ENCODE data around the gene SARNP. TPM values are rescaled to one million over a fixed set of nuclear protein-coding genes. Genes with fewer than 3 reads are reported as not detected.
A peak's percentile ranks its signal among the peaks of the same experiment; 100 is the strongest.

Gene SARNP
- total RNA-seq, 4 donors from 2014 or later: 45.9 to 106 (median 66.6) TPM

DNA sequence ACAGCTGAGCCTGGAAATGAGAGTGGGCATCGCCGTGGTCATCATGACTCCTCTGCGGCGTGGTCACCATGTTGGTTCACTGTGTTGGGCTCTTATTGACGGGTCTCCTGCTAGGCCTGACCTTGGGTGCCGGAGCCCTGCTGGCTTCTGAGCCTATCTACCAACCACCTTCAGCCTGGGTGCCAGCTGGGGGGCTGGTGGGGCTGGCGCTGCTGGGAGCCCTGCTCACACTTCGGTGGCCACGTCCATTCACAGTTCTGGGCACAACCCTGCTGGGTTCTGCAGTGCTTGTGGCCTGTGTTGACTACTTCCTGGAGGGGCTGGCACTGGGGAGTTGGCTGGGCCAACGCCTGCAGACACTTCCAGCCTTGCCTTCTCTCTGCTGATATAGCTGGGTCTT is 15.5 kb upstream of the SARNP start:
- Histone ChIP-seq H3K9me3 (no peaks in the 10 kb centered on the region), H3K27ac (no peak overlapping the region), H3K4me1 (peaks cover 0 to 10% of the 10 kb centered on the region in 2 donors), H3K27me3 (no peaks in the 10 kb centered on the region), H3K36me3 (no peaks in the 10 kb centered on the region), H3K4me3 (no peak overlapping the region)
- no peak for TF ChIP-seq POLR2A (IDR thresholded peaks at IDR 0.05)
- TF ChIP-seq, protein P1, sequence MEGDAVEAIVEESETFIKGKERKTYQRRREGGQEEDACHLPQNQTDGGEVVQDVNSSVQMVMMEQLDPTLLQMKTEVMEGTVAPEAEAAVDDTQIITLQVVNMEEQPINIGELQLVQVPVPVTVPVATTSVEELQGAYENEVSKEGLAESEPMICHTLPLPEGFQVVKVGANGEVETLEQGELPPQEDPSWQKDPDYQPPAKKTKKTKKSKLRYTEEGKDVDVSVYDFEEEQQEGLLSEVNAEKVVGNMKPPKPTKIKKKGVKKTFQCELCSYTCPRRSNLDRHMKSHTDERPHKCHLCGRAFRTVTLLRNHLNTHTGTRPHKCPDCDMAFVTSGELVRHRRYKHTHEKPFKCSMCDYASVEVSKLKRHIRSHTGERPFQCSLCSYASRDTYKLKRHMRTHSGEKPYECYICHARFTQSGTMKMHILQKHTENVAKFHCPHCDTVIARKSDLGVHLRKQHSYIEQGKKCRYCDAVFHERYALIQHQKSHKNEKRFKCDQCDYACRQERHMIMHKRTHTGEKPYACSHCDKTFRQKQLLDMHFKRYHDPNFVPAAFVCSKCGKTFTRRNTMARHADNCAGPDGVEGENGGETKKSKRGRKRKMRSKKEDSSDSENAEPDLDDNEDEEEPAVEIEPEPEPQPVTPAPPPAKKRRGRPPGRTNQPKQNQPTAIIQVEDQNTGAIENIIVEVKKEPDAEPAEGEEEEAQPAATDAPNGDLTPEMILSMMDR (IDR thresholded peaks at IDR 0.05): no peak
- intact Hi-C loops (cut with DNase I; ENCODE audit: low total_unique reads): no loop called here
- no peak for DNase-seq

DNA sequence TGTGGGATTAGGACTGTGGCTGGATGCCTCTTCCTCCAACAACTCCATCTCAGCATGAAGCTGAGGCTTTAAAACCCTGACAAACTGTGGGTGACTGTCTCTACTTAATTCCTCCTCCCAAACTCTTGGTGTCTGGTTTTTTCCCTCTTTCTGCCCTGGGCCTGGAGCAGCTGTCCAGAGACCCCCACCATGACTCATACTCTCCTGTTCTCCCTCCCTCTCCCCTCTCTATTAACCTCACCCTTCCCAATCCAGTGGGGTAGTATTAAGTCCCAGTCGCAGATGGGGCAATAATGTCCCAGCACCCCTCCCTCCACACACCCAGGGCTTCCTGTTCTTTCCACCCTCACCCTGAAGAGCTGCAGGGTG is 13.9 kb upstream of the SARNP start:
- Histone ChIP-seq H3K9me3 (no peaks in the 10 kb centered on the region), H3K27me3 (no peaks in the 10 kb centered on the region), H3K4me3 (peak overlapping the region; percentile 66 to 98), H3K4me1 (peaks cover 0 to 12% of the 10 kb centered on the region in 2 donors), H3K36me3 (no peaks in the 10 kb centered on the region), H3K27ac (peak overlapping the region; percentile 94 to 95)
- no peak for TF ChIP-seq POLR2A (IDR thresholded peaks at IDR 0.05)
- TF ChIP-seq, protein P1 (IDR thresholded peaks at IDR 0.05): no peak
- no peak for DNase-seq
- intact Hi-C loops (cut with DNase I; ENCODE audit: low total_unique reads): no loop called here

DNA sequence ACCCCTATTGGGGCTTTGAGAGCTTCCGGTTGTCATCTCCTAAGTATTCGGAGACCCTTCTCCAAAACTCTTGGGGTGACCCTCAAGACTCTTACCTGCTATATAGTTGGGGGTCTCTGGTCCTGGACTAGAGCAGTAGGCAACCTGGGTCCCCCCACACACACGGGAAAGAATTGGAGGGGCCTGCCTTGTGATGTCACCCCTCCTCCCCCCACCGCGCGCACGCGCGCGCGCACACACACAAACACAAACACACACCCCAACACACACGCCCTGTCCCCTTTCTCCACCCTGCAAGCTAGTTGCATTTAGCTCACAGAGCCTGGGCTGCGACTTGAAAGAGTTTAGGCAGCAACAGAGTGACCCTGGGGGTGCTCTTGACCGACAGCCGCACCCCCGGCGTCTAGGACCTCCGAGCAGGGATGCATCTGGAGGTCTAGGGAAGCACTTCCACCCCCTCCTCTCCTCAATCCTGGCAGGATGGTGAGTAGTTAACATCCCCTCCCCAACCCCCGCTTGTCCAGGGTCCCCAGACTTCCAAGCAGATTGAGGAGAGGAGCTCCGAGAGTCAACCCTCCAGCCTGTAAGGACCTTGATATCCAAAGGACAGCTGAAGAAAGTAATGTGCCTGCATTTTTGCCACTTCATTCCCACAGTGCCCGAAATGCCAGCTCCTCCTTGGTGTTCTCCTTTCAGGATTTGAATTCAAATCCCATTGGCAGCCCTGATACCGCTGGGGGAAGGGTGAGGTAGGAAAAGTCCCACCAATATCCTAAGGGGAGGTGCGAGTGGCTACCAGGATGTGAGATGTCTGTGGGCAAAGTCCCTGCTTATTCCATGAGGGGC is 13.3 kb upstream of the SARNP start:
- H3K4me1 ChIP-seq: peaks cover 0 to 12% of the 10 kb centered on the region in 2 donors
- no peaks in the 10 kb centered on the region for H3K36me3 ChIP-seq
- intact Hi-C loops (cut with DNase I; ENCODE audit: low total_unique reads): no loop called here
- peak; percentile 85 to 86 for DNase-seq
- H3K9me3 ChIP-seq: no peaks in the 10 kb centered on the region
- TF ChIP-seq, protein P1 (IDR thresholded peaks at IDR 0.05): no peak
- TF ChIP-seq POLR2A (IDR thresholded peaks at IDR 0.05): peak; percentile 60 to 85
- no peaks in the 10 kb centered on the region for H3K27me3 ChIP-seq
- H3K27ac ChIP-seq: peak overlapping the region; percentile 94 to 95
- peak overlapping the region; percentile 66 to 98 for H3K4me3 ChIP-seq

DNA sequence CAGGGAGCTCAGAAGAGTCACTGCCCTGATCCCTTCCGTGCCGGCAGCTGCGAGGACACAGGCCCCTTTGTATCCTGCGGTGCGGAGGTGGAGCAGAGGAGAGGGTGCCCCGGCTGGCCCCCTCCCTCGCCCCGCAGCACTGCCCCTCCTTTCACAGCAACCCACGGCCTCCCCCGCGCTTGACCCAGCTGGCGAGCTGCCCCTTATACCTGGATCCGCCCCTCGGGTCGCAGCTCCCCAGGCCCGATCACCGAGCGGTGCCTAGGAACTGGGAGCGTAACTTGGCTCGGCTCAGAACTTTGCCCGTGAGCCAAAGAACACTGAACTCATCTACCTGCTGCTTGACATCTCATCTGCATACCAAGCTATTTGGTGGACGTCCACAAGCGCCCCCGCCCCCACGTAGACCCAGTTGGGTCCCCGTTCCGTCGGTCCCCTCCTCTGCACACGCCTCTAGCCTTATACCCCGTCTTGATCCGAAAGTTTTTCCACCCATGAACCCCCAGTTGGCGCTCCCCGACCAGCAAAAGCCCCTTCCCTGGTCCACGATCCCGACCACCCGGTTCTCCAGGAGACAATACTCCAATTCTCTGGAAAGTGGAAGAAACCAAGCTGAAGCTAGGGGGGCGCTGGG is 12.6 kb upstream of the SARNP start:
- peak overlapping the region; percentile 66 to 98 for H3K4me3 ChIP-seq
- DNase-seq: peak; percentile 71 to 73
- TF ChIP-seq, protein P1 (IDR thresholded peaks at IDR 0.05): no peak
- no peak for TF ChIP-seq POLR2A (IDR thresholded peaks at IDR 0.05)
- H3K36me3 ChIP-seq: no peaks in the 10 kb centered on the region
- H3K27ac ChIP-seq: peak overlapping the region; percentile 94 to 95
- no peaks in the 10 kb centered on the region for H3K9me3 ChIP-seq
- H3K27me3 ChIP-seq: no peaks in the 10 kb centered on the region
- intact Hi-C loops (cut with DNase I; ENCODE audit: low total_unique reads): loop anchor here (5.0 kb wide), 1 partner anchor 102 kb away; the partner anchor contains the start of gene DGKA
- H3K4me1 ChIP-seq: peaks cover 4 to 12% of the 10 kb centered on the region in 2 donors

DNA sequence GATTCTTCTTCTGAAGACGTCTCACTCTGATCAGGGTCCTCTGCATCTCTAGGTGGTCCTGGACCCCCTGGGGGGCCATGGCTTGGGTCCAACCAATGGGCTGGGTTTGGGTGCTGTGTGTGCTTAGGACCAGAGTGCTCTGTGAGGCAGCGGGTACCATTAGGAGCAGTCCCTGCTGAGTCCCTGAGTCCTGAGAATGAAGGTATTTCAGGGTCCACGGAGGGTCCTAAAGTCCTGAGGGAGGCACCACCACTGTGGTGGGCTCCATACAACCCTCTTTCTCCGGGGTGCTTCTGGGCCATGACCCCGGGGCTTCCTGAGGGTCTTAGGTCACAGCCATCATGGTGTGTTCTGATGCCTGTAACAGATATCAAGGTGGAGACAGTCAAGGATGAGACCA is 10.8 kb upstream of the SARNP start:
- no peak for DNase-seq
- peak overlapping the region; percentile 82 to 93 for H3K27ac ChIP-seq
- H3K27me3 ChIP-seq: no peaks in the 10 kb centered on the region
- intact Hi-C loops (cut with DNase I; ENCODE audit: low total_unique reads): loop anchor here (5.0 kb wide), 1 partner anchor 104 kb away; the partner anchor contains the start of gene DGKA
- TF ChIP-seq, protein P1 (IDR thresholded peaks at IDR 0.05): no peak
- TF ChIP-seq POLR2A (IDR thresholded peaks at IDR 0.05): no peak
- H3K4me1 ChIP-seq: peaks cover 4 to 12% of the 10 kb centered on the region in 2 donors
- no peaks in the 10 kb centered on the region for H3K36me3 ChIP-seq
- no peaks in the 10 kb centered on the region for H3K9me3 ChIP-seq
- H3K4me3 ChIP-seq: peak overlapping the region in 1 of 2 donors; percentile 66
